ENCODE data around the gene NELL1.

NELL1 gene

GRCh38 chr11:21572210-21572609 lies 902.8 kb downstream of the NELL1 start:
- no peak for TF ChIP-seq CTCF (IDR thresholded peaks at IDR 0.05; ENCODE audit: poor library complexity, severe bottlenecking)
- H3K4me1 ChIP-seq (ENCODE audit: insufficient read depth, poor library complexity, severe bottlenecking) = no peaks in the 10 kb centered on the region
- H3K27me3 ChIP-seq (ENCODE audit: insufficient read depth, poor library complexity, severe bottlenecking) = no peaks in the 10 kb centered on the region
- no peak overlapping the region for H3K4me3 ChIP-seq (ENCODE audit: severe bottlenecking)
- ATAC-seq (ENCODE audit: low read depth) = no peak
- H3K36me3 ChIP-seq (ENCODE audit: low read depth) = no peaks in the 10 kb centered on the region
- no peak overlapping the region for H3K27ac ChIP-seq (ENCODE audit: poor library complexity, severe bottlenecking)
- no peak for DNase-seq (ENCODE audit: low spot score)
- no peaks in the 10 kb centered on the region for H3K9me3 ChIP-seq (ENCODE audit: severe bottlenecking)

- Histone ChIP-seq H3K27ac (ENCODE audit: poor library complexity, severe bottlenecking) (no peak overlapping the region), H3K36me3 (ENCODE audit: low read depth) (no peaks in the 10 kb centered on the region), H3K4me3 (ENCODE audit: severe bottlenecking) (no peak overlapping the region), H3K9me3 (ENCODE audit: severe bottlenecking) (no peaks in the 10 kb centered on the region), H3K4me1 (ENCODE audit: insufficient read depth, poor library complexity, severe bottlenecking) (no peaks in the 10 kb centered on the region), H3K27me3 (ENCODE audit: insufficient read depth, poor library complexity, severe bottlenecking) (no peaks in the 10 kb centered on the region)
- DNase-seq (ENCODE audit: low spot score) = no peak
- TF ChIP-seq CTCF (IDR thresholded peaks at IDR 0.05; ENCODE audit: poor library complexity, severe bottlenecking) = no peak
- no peak for ATAC-seq (ENCODE audit: low read depth)
Observed at GRCh38 chr11:21582791-21583190, 913.4 kb downstream of the NELL1 start.

- H3K4me1 ChIP-seq (ENCODE audit: insufficient read depth, poor library complexity, severe bottlenecking) = no peaks in the 10 kb centered on the region
- no peaks in the 10 kb centered on the region for H3K36me3 ChIP-seq (ENCODE audit: low read depth)
- H3K9me3 ChIP-seq (ENCODE audit: severe bottlenecking) = no peaks in the 10 kb centered on the region
- no peak overlapping the region for H3K4me3 ChIP-seq (ENCODE audit: severe bottlenecking)
- H3K27ac ChIP-seq (ENCODE audit: poor library complexity, severe bottlenecking) = no peak overlapping the region
- TF ChIP-seq CTCF (IDR thresholded peaks at IDR 0.05; ENCODE audit: poor library complexity, severe bottlenecking) = no peak
- DNase-seq (ENCODE audit: low spot score) (no peak), ATAC-seq (ENCODE audit: low read depth) (no peak)
- H3K27me3 ChIP-seq (ENCODE audit: insufficient read depth, poor library complexity, severe bottlenecking) = no peaks in the 10 kb centered on the region
Observed at GRCh38 chr11:21588754-21589153, 919.4 kb downstream of the NELL1 start.

GRCh38 chr11:21602699-21603098 lies 933.3 kb downstream of the NELL1 start:
- Histone ChIP-seq H3K27me3 (ENCODE audit: insufficient read depth, poor library complexity, severe bottlenecking) (no peaks in the 10 kb centered on the region), H3K4me3 (ENCODE audit: severe bottlenecking) (no peak overlapping the region), H3K4me1 (ENCODE audit: insufficient read depth, poor library complexity, severe bottlenecking) (no peaks in the 10 kb centered on the region), H3K36me3 (ENCODE audit: low read depth) (no peaks in the 10 kb centered on the region), H3K9me3 (ENCODE audit: severe bottlenecking) (no peaks in the 10 kb centered on the region), H3K27ac (ENCODE audit: poor library complexity, severe bottlenecking) (no peak overlapping the region)
- no peak for TF ChIP-seq CTCF (IDR thresholded peaks at IDR 0.05; ENCODE audit: poor library complexity, severe bottlenecking)
- DNase-seq (ENCODE audit: low spot score) = no peak
- ATAC-seq (ENCODE audit: low read depth) = no peak

GRCh38 chr11:21603886-21604285 lies 934.5 kb downstream of the NELL1 start:
- H3K4me3 ChIP-seq (ENCODE audit: severe bottlenecking) = no peak overlapping the region
- no peaks in the 10 kb centered on the region for H3K9me3 ChIP-seq (ENCODE audit: severe bottlenecking)
- no peaks in the 10 kb centered on the region for H3K4me1 ChIP-seq (ENCODE audit: insufficient read depth, poor library complexity, severe bottlenecking)
- no peaks in the 10 kb centered on the region for H3K27me3 ChIP-seq (ENCODE audit: insufficient read depth, poor library complexity, severe bottlenecking)
- no peaks in the 10 kb centered on the region for H3K36me3 ChIP-seq (ENCODE audit: low read depth)
- ATAC-seq (ENCODE audit: low read depth) = no peak
- TF ChIP-seq CTCF (IDR thresholded peaks at IDR 0.05; ENCODE audit: poor library complexity, severe bottlenecking) = no peak
- no peak for DNase-seq (ENCODE audit: low spot score)
- H3K27ac ChIP-seq (ENCODE audit: poor library complexity, severe bottlenecking) = no peak overlapping the region

All from RWPE2 (cell line).